ENCODE results near the gene RSBN1L.

Gene RSBN1L

DNA sequence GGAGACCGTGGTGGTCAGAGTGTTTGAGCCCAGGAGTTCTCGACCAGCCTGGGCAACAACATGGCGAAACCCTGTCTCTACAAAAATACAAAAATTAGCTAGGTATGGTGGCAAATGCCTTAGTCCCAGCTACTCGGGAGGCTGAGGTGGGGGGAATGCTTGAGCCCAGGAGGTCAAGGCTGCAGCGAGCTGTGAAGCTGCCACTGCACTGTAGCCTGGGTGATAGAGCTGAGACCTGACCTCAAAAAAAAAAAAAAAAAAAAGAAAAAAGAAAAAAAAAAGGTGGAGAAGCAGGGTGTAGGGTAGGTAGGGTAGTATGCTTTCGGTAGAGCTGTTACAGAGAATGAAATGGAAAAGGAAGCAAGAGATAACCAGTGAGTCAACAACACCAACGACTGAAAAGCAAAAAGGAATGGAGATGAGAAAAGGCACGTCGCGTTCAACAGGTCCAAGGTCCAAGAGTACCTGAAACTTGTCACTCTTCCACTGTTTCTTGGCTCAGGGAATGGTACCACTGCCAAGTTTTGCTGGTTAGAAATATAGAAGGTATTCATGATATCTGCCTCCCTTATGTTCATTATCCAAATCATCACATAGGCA is 4.3 kb upstream of the RSBN1L start:
- TF ChIP-seq, protein P1, sequence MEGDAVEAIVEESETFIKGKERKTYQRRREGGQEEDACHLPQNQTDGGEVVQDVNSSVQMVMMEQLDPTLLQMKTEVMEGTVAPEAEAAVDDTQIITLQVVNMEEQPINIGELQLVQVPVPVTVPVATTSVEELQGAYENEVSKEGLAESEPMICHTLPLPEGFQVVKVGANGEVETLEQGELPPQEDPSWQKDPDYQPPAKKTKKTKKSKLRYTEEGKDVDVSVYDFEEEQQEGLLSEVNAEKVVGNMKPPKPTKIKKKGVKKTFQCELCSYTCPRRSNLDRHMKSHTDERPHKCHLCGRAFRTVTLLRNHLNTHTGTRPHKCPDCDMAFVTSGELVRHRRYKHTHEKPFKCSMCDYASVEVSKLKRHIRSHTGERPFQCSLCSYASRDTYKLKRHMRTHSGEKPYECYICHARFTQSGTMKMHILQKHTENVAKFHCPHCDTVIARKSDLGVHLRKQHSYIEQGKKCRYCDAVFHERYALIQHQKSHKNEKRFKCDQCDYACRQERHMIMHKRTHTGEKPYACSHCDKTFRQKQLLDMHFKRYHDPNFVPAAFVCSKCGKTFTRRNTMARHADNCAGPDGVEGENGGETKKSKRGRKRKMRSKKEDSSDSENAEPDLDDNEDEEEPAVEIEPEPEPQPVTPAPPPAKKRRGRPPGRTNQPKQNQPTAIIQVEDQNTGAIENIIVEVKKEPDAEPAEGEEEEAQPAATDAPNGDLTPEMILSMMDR (IDR thresholded peaks at IDR 0.05) = no peak

DNA sequence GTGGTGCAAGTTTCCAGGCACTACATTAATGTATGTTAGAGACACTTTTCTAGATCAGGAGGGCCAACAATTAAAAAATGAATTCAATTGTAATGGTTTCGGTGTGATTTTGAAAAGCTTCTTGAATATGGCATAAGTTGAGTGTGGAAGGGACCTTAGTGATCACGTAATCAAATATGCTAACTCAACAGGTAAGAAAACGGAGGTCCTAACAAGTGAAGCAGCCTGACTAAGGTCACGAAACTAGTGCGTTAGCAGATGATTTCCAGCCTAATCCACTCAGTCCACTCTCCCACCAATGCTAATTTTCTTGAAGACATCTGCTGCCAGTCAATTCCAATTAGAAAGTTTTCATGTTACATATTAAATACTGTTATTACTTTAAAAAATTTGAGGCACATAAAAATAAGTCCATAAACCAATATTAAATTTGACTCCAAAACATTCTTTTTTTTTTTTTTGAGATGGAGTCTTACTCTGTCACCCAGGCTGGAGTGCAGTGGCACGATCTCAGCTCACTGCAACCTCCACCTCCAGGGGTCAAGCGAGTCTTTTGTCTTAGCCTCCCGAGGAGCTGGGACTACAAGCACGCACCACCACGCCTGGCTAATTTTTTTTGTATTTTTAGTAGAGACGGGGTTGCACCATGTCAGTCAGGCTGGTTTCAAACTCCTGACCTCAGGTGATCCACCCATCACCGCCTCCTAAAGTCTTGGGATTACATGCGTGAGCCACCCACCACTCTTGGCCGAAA is 2.3 kb upstream of the RSBN1L start:
- TF ChIP-seq, protein P1 (IDR thresholded peaks at IDR 0.05) = no peak

DNA sequence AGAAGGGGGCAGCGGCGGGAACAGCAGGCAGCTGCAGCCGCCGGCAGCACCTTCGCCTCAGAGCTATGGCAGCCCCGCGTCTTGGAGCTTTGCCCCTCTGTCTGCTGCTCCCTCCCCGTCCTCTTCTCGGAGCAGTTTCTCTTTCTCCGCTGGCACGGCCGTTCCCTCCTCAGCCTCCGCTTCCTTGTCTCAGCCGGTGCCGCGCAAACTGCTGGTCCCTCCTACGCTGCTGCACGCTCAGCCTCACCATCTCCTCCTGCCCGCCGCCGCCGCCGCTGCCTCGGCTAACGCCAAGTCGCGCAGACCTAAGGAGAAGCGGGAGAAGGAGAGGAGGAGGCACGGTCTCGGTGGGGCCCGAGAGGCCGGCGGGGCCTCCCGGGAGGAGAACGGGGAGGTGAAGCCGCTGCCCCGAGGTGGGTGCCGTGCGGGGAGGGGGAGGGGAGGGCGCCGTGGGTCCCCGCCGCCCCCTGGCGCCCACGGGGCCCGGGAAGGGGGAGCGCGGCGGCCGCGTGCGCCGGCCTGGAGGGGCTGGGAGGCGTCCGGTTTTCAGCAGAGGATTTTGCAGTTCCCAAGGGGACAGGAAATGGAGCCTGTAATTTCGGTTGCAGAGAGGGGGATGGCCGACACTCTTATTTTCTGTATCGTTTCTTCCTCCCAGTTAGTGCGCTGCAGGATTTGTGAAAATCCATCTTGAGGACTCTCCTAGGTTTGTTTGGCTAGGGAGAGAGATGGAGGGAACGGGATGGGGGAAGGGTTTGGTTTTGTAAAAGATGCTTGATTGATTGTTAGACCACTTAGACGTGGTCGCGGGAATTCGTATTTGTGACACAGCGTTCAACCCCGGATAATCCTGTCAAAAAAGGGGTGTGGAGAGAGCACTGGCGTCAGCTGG is 630 bp downstream of the RSBN1L start:
- TF ChIP-seq, protein P1 (IDR thresholded peaks at IDR 0.05) = no peak

DNA sequence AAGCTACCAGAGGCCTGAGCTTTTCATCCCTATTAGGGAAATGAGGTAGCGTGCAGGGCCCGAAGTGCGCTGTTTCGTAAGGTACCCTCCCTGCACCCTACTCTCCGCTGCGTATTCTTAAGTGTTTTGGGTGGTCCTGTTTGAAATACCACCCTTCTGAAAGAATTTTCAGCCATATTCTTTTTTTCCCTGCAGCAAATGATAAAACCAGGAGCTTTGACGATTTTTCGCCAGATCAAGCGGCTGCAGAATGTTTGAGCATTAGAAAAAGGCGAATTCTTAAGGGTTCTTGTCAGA is 1.2 kb downstream of the RSBN1L start:
- TF ChIP-seq, protein P1 (IDR thresholded peaks at IDR 0.05) = no peak

DNA sequence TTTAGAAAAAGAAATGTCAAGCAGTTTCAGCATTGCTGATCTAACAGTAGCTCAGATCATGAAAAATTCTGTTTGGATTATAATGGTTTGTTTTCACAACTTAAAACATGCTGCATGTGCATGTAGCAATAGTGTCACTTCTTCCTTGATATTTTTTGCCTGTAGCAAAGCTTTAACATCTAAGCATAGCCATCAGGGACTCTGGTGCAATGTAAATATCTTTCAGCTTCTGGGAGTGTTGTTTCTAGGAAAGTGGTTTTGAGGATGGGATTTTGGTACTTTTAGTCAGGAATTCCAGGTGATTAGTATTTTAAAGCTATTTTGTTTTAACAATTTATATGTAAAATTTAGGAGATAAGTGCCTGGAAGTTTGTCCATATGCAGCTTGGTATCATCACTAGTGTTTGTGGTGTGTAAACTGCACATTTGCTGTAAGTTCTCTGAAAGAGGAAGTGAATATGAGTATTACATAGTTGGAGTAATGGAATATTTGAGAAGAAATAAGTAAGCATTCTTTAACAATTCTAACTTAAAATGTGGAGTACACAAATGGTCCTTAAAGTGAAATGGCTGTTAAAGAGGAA is 1.9 kb downstream of the RSBN1L start:
- TF ChIP-seq, protein P1 (IDR thresholded peaks at IDR 0.05) = no peak

DNA sequence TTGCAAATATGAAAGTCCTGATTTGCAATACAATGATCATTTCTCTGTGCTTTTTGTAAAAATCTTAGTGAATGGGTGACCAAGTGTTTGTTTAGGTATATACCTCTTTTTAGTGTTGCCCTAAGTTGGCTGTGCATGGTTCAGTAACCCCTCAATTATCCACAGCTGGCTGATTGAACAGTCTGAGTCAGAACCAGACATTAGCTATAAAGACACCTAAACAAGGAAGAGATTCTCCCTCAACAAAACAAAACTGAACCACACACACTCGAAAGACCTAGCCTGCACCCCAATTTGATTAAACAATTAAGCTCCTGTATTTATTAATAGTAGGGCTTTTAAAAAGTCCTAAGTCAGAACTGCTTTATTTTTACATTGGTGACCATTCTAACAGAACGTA is 2.8 kb downstream of the RSBN1L start:
- TF ChIP-seq, protein P1 (IDR thresholded peaks at IDR 0.05) = no peak

DNA sequence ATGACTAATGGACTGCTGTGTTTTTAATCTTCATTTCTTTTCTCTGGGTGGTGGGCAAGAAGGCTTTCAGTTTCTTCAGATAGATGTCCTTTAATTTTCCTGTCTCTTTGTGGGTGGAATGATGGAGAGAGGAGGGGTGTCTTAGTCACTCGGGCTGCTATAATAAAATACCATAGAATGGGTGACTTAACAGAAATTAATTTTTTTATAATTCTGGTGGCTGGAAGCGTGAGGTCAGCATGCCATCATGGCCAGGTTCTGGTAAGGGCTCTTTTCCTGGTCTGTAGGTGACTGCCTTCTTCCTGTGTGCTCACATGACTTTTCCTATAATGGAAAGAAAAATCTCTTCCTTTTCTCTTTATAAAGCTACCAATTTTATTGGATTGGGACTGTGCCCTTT is 6.3 kb downstream of the RSBN1L start:
- TF ChIP-seq, protein P1 (IDR thresholded peaks at IDR 0.05) = no peak
